GM19467 (cell line): ENCODE data around the gene GRIN2A.

Source experiments
- ATAC-seq: cut with Tn5 transposase; IDR thresholded peaks from one replicate; pipeline ENCODE4 v1.9.1; 2021; ENCODE audit warnings: mild to moderate bottlenecking, moderate library complexity; ENCODE audit not compliant: unreplicated experiment

Gene GRIN2A

GRCh38 chr16:10090816-10091215 lies 91.4 kb downstream of the GRIN2A start:
- ATAC-seq, result no peak

DNA sequence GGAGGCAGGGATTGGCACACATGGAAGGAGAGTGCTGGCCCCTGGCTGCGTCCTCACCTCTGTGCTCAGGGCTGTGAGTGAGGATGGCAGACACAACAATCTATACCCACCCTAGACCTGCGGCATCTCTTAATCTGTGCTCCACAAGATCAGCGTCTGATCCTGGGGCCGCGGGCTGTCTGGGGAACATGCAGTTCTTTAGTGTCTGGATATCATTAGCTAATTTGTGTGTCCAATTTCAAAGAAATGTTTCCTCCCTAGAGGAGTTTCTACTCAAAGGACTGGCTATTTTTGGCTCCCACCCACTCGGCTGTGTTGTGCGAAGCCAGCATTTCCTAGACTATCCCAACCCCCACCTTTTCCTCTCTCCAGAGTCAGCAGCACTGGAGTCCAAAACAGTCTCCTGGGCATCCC lies 93.8 kb downstream of the GRIN2A start:
- no peak for ATAC-seq

DNA sequence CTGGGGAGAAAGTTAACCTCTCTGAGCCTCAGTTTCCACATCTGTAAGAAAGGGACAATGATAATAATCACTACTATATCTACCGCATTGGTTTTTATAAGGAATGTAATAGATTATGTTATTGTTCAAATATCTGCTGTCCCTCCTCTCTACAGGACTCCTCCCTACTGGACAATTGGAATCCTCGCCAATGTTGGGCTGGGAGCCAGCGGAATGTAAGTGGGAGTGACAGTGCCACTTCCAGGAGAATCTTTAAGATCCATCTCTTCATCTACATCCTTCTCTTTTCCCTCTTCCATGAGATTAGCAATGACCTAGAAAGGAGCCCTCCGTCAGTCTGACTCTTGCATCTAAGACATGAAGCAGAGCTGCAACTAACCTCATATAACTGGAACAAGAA lies 95.1 kb downstream of the GRIN2A start:
- no peak for ATAC-seq

DNA sequence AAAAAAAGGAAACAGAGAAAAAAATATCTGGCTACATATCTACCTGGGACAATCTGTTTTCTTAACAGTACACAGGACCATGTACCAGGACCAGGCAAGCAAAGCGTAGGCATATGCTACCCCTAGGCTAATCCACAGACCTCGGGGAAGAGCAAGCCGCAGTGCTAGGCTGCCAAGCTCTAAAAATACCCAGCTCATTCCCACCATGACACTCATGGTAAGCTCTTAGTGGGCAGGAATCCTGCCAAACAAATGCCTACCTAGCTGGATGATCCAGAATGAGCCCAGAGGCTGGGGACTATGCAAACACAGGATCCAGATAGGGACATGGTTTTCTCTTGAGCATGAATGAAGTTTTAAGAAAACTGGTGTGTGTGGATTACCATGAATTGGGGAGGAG lies 95.6 kb downstream of the GRIN2A start:
- no peak for ATAC-seq

DNA sequence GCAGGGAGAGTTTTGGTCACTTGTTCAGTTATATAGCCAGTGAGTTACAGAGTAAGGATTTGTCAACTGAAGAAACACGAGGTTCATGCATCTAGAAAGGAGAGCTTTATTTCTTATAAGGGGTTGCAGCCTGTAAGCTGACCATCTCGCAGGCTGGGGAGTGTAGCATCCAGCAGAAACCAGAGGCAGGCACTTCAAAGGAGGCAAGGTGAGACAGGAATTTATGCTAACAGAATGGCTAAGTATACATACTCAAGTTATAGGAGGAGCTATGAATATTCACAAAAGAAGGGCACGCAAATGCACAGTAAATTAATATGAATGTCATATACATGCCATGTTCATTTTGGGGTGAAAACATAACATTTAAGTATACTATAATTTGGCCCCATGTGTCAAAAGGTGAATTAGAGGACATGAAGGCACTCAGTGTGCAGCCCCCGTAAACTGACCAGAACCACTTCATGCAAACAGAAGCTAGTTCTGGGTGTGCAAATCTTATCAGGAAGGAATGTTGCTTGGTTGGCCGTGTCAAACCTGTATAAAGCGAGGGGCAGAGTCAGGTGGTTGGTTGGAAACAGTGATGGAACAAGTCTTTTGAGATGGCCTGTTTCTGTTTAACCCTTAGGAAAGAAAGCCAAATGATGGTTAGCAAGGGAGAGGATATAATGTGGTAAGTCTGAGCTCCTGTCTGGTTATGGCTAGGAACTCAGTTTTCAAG lies 97.0 kb downstream of the GRIN2A start:
- ATAC-seq, result no peak

DNA sequence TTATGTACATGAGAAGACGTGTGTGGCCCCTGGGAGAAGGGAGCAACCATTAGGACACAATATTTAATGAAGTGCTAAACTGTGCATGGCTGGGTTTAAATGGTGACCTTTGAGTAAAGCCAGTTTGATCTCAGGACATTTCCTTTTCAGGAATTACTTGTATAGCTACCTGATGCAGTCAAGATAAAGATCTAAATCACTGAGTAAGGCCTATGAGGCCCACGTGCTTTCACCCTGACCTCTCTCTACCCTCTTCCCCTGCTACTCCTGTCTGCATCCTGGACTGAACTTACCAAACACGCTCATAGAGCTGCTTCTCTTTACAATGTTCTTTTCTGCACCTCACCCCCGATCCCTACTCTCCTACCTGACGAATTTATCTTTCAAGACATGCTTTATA lies 98.9 kb downstream of the GRIN2A start:
- ATAC-seq, result no peak

GRCh38 chr16:10081201-10081940 lies 100.9 kb downstream of the GRIN2A start:
- ATAC-seq, result no peak

DNA sequence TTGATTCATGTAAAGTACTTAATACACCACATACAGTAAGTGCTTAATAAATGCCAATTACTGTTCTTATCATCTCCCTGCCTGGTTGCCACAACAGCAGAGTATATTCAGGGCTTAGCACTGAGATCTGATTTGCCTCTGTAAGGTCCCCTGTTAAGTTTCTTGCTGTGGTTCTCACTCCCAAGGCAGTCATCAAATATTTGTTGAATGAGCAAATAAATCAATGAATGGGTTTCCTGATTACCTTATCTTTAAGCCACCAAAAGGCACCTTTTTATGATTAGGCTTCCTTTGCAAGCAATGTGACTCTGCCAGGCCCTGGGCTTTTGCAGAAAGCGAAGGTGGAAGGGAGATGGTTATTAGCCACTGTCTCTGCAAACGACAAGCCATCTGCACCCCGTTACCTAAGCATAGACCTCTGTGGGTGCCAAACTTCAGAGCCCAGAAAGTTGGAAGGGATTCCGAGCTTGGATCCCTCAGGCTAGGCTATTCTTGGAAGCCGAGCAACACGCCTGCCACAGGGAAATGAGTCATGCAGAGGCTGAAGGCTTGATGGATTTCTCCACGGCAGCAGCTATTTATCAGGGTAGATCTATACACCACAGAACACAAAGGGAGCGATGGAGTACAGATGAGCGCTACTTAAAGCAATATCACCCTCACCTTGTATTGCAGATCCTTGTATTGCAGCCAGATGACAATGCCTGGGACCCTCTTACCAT lies 102.0 kb downstream of the GRIN2A start:
- ATAC-seq, result no peak

- ATAC-seq, result no peak
These were observed 103.7 kb downstream of the GRIN2A start for GRCh38 chr16:10078541-10078949.

DNA sequence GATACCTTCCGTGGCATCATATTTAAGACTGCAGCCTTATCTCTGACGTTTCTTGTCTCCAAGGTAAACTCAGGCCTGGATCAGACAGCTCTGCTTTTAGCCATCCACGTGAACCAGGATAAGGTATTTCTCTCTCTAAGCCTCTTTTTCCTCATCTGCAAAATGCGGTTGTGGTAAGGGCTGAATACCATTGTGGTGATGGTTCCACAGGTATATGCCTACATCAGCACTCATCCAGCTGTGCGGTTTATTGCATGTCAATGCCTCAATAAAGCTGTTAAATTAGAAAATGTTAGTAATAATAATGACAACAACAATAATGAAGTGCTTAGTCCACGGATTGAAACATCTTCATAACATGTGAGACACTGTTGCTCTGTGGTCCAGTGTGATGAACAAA lies 104.4 kb downstream of the GRIN2A start:
- ATAC-seq, result no peak

DNA sequence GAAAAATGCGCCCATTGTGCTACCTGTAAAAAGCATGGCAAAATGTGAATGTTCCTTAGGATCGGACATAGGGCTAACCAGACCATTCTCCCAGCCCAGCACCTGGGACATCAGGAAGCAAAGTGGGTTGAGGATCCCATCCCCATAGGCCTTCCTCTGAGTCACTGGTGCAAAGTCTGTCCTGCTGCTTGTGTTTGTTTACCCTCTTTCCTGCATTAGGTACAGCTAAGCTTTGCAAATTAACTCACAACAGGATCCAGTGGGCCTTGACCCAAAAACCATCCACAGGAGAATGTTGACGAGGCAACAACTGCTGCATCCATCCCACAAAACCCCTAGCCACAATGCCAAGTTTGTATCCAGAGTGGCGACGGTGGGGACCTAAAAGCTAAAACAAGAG lies 106.2 kb downstream of the GRIN2A start:
- ATAC-seq, result no peak

DNA sequence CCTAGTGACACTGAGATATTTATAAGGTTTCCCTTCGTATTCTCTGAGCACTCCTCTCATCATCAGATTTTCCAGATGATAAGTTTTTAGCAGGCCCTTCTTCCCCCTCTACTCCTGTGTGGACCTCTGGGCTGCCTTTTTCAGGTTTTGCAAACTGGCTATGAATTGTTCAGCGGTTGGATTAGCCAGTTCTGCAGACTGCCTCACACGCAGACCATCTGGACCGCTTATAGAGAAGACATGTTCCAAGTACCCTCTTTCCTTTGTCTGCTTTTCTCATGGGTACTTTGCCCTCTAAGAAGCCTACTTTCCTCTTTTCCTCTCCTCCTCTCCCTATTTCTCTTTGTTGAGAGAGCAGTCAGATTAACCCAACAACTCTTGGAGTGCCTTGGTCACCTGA lies 111.6 kb downstream of the GRIN2A start:
- ATAC-seq, result no peak

DNA sequence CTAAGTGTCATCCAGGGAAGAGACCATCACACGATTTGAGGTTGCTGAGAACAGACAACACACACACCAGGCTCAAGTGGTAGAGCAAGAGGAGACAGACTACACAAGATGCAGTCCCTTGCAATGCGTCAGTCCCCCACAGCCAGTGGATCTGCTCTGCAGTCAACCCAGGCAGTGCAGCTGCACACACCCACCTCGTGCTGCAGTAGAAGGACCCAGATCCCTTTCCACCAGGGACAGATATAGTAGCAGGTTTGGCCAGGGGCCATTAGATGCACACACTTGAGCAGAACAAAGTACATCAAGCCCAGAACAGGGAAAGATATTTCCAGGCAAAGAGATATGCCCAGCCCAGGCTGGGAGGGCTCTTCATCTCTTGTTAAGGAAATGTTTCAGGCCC lies 112.9 kb downstream of the GRIN2A start:
- ATAC-seq, result no peak

- no peak for ATAC-seq
These were observed 114.4 kb downstream of the GRIN2A start for GRCh38 chr16:10067835-10068234.

GRCh38 chr16:10067406-10067805 lies 114.8 kb downstream of the GRIN2A start:
- no peak for ATAC-seq

GRCh38 chr16:10065019-10065418 lies 117.2 kb downstream of the GRIN2A start:
- ATAC-seq, result no peak

DNA sequence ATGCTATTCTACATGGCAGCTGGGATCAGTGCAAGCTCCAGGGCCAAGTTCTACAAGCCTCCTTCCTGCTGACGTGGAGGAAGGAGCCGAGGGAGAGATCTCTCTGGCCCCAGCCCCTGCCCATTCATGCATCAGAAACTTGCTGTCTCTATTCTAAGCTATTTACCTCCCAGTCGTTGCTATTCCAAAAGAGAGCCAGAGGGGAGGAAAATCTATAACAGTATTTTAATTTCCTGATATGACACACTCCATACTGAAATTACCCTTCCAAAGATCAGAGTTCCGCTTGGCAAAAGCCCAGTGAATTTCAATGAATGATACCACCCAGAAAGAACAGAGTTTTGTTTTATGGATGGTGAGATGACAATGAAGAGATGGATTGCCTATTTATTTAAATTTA lies 133.4 kb downstream of the GRIN2A start:
- no peak for ATAC-seq

DNA sequence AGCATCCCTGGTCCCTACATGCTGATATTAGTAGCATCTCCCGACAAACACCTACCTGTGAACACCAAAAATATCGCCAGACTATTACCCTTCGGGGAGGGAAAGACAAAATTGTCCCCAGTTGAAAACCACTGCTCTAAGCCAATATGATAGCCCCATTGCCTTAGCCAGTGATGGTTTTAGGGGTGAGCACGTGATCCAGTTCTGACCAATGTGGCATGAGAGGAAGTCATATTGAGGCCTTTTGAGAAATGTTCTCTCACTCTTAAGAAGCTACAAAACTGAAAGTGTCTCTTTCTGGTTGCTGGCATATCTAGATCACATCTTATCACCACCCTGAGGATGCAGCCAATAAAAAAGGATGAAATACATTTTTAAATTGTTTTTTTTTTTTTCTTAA lies 136.3 kb downstream of the GRIN2A start:
- no peak for ATAC-seq

GRCh38 chr16:10045291-10045775 lies 136.9 kb downstream of the GRIN2A start:
- ATAC-seq, result no peak

- ATAC-seq, result no peak
These were observed 141.8 kb downstream of the GRIN2A start for GRCh38 chr16:10040136-10041080.
